ENCODE measurements around the gene EMC10.

The EMC10 gene

DNA sequence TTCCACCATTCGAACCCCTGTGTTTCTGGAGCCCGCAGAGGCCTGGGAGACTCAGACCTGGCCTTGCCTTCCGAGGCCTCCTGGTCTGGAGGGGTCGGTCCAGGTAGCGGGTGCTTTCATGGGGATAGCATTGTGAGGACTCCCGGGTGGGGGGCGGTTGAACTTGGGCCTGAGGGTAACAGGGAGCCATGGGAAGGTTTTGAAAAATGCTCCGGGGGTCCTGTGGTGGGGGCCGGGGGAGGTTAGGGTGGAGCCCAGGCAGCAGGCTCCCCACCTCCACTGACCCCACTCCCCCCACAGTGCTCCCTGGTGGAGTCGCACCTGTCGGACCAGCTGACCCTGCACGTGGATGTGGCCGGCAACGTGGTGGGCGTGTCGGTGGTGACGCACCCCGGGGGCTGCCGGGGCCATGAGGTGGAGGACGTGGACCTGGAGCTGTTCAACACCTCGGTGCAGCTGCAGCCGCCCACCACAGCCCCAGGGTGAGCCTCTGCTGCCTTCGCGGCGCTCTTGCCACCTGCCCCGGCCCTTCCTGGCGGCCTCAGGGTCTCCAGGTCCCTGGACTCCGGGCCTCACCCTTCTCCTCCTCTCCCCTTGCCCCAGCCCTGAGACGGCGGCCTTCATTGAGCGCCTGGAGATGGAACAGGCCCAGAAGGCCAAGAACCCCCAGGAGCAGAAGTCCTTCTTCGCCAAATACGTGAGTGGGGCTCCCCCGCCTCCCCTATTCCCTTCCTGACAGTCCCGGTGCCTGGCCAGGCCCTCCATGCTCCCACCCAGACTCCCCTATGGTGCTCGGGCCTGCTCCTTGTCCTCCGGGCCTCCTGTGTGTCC is 4.2 kb downstream of the EMC10 start:
- DNase-seq, result no peak

DNA sequence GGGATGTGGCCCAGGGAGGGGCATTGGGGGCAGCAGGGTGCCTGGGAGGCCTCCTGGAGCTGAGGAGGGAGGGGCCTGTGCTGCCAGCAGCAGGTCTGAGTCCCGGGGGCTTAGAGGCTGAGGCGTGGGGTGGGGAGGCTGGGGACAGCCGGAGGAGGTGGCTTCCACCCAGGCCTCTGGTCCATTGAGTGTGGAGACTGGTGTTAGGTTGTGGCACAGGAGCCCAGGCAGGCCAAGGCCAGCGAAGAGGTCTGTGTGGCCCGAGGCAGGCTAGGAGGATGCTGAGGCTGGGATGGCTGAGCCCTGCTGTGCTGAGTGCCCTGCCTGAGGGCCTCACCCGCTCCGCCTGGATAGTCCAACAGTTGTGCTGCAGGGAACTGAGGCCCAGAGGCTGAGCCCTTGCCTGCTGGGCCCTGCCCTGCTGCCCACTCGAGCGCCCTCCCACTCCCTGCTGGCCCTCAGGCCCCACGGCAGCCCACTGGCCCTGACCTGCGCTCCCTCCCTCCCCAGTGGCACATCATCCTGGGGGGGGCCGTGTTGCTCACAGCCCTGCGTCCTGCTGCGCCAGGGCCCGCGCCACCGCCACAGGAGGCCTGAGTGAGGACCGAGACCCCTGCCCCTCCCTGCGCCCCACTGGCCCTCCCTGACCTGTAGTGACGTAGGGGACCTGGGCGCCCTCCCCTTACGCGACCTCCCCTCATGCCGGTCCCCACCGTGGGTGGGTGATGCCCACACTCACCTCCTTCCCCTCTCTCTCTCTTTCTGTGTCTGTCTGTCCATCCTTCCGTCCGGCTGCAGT is 5.2 kb downstream of the EMC10 start:
- DNase-seq, result no peak

DNA sequence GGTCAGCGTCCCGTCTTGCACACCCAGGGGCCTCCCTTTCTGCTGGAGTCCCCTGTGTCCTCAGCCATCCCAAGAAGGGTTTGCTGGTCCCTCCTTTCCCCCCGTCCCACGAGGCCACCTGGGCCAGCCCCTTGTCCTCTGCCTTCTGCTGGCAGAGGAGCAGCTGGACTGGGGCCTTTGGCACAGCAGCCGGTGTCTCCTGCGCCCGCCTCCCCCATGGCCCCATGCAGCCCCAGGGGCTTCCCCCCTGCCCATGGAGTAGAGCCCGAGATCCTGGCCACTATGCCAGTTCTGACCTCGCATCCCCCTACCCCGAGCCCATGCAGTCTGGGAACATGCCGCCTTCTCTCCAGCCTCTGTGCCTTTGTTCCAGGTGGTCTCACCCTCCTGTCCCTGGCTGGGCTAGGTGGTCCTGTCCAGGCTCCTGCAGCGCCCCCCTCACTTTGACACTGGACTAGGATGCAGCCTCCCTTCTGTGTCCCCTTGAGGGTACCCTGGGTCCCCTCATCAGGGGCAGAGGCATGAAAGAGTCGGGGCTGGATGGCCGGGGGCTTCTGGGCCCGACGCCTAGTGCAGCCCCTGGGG is 6.1 kb downstream of the EMC10 start:
- no peak for DNase-seq

- DNase-seq, result no peak
Measured at GRCh38 chr19:50482916-50483315, 6.6 kb downstream of the EMC10 start.

- no peak for DNase-seq
Measured at GRCh38 chr19:50485284-50485955, 9.1 kb downstream of the EMC10 start.

GRCh38 chr19:50486823-50487515 is 10.7 kb downstream of the EMC10 start:
- DNase-seq, result no peak

DNA sequence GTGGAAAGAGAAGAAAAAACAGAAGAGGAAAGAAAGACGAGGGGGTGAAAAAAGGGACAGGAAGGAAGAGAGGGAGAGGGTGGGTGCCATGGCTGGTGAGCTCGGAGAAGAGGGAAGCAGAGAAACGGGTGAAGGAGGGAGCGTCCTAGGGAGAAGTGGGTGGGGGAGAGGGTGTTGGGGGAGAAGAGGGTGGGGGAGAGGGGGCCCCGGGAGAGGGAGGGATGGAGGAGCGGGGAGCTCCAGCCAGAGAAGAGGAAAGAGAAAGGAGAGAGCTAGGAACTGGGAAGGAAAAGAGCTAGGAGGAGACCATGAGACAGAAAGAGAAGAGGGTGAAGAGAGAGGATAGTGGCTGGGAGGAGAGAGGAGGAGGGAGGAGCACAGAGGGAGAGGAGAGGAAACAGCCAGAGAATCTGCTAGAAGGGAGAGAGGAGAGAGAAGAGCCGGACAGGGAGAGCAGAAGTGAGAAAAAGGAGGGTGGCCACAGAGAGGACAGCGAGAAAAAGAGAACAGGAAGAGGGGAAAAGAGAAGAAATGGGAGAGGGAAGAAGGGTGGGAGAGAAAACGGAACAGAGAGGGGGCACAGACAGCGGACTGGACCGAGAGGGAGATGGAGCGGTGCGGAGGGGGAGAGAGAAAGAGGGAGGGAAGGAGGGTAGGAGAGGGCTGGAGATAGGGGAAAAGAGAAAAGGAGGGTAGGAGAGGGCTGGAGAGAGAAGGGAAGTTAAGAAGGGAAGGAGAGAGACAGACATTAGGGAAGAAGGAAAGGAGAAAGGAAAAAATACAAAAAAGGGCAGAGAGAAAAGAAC is 12.3 kb downstream of the EMC10 start:
- DNase-seq, result no peak

DNA sequence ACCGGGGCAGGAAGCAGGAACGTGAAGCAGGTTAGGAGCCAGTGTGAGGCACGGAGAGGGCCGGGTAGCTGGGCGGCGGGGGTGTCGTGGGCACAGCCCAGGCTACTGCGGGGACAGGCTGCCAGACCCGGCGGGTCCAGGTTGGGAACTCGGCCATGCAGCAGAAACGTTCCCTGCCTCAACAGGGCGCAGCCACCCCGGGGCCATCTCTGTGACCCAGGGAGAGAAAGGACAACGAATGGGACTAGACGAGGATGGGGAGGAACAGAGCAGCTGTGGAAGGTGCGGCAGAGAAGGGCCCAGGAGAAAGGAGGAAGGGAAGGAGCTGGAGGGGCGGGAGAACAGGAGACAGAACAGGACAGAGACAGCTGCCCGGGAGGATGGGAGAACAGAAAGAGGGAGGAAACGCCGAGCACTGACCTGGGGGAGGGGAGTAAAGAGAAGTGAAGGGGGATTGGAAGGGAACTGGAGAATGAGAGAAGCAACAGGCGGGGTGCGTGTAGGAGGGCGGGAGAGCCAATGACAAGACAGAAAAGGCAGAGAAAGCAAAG is 13.2 kb downstream of the EMC10 start:
- no peak for DNase-seq

DNA sequence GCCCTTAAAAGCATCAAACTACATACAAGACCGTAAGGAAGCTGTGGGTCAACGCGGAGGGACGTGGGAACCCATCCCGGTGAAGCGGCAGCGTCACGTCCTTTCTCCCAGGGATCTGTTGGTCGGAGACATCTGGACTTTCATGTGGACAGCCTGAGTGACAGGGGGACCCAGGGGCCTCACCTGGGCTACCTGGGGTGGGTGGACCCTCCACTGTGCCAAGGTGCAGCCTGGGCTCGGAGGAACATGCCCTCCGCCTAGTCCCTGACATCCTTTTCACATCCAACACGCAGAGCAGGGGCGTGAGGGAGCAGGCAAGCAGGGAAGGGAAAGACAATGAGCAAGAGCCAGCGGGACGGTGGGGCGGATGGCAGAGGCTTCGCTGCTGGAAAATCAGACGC is 14.1 kb downstream of the EMC10 start:
- DNase-seq, result no peak

DNA sequence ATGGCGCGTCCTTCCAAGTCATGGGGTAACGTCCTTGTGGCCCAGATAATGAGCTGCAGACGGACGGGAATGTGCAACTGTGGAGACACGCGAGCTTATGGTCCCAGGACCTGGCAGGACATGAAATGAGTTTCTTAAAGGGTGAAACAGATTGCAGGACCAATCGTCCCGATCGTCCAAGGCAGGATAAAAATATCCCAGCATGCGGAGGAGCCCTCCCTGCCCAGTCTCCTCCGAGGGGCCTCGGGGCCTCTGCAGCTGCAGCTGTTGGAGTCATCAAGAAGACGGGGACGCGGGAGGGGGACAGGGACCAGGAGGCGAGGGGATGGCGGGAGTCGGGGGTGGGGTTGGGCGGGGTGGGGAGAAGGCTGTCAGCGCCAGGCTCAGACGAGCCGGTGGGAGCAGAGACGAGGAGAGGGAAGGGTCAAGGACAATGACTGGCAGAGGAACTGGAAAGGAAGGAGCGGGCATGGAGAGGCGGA is 14.7 kb downstream of the EMC10 start:
- DNase-seq, result no peak

- DNase-seq, result no peak
Measured at GRCh38 chr19:50492303-50493052, 16.2 kb downstream of the EMC10 start.

GRCh38 chr19:50493171-50493570 is 16.9 kb downstream of the EMC10 start:
- no peak for DNase-seq

DNA sequence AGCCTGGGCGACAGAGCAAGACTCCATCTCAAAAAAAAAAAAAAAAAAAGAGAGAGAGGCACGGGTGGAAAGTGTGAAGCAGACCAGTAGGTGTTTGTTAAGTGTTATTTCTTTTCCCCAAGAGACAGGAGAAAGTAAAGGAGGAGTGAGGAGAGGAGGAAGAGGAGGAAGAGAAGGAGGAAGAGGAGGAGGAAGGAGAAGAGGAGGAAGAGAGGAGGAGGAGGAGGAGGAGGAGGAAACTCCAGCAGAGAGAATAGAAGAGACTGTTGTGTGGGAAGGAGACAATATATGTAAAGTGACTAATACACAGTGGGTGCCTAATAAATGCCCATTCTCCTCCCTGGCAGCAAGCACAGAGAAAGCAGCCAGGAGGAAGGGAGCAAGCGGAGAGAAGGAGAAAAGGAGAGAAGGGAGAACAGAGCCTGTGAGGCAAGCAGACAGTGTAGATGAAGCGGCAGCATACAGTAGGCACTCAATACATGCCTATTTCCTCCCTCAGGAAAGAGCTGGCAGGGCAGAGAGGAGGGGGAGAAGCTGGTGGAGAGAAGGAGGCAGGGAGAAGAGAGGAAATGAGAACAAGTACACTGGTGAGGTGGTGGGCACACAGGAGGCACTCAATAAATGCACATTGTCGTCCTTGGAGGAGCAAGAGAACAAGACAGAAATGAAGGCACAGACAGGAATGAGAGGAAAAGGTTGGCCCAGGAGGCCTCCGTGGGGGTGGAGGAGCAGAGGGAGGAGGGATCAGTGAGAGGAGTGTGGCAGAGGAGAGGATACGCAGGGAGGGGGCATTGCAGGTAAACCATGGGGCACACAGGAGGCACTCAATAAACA is 18.1 kb downstream of the EMC10 start:
- DNase-seq, result no peak

- no peak for DNase-seq
Measured at GRCh38 chr19:50495020-50495531, 18.8 kb downstream of the EMC10 start.

- DNase-seq, result no peak
Measured at GRCh38 chr19:50496189-50497021, 20.1 kb downstream of the EMC10 start.

DNA sequence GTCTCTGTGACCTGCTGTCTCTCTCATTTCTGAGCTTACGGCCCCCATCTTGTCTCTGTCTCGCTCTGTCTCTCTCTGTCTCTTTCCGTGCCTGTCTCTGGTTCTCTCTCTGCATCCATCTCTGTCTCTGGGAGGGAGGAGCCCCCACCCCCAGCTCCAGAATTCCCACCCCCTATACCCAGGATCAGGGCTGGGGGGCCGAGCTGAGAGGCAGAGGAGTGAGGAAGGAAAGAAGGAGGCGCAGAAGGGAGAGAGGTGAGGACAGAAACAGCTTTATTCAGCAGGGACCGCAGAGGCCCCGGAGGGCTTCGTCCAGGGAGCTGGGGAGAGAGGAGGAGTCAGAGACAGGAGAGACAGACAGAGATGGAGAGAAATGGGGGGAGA is 20.7 kb downstream of the EMC10 start:
- no peak for DNase-seq

- no peak for DNase-seq
Measured at GRCh38 chr19:50498219-50499056, 22.1 kb downstream of the EMC10 start.

Measured in KG1 (cell line).